Measurements from ENCODE around the gene PARVB.
A peak's percentile ranks its signal among the peaks of the same experiment; 100 is the strongest.

PARVB gene

DNA sequence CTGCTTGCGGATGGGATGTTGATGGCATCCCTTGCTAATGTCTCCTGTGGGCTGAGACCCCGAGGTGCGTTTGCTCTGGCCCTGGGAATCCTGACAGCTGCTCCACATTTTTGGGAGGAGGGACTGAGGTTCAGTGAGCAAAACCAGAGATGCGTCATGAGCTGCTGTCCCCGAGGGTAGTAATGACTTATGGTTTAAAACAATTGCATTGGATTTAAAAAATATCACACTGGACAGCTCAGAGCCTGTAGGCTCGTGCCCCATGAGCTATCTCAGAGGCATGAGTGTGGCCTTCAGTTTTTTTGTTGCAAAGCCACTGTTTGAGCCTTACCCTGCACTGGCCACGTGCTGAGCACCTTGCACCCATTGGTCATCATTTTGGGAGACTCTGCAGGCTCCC, 135.7 kb downstream of the PARVB start:
- no peak for DNase-seq (ENCODE audit: low read depth in 2 of 2)

DNA sequence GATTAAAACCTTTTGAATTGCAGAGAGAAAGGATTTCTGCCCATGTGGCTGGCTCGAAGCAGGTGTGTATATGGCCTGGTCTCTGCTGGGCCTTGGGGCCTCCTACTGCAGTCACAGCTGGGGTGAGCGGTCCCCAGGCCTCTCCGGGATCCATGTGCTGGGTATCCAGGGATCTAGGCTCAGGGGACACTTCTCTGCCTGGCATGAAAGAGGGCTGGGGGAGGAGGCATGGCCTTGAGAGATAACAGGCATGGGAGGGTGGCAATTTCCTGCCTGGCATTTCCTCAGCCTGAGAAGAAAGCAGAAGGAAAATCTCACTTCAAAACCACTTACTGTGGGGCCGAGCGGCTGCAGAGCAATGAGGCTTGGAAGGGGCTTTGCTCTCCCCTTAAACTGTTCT, 136.3 kb downstream of the PARVB start:
- no peak for DNase-seq (ENCODE audit: low read depth in 2 of 2)

- DNase-seq (ENCODE audit: low read depth in 2 of 2): no peak
Measured at GRCh38 chr22:44161673-44162072, 137.6 kb downstream of the PARVB start.

- DNase-seq (ENCODE audit: low read depth in 2 of 2): no peak
Measured at GRCh38 chr22:44162960-44163359, 138.9 kb downstream of the PARVB start.

DNA sequence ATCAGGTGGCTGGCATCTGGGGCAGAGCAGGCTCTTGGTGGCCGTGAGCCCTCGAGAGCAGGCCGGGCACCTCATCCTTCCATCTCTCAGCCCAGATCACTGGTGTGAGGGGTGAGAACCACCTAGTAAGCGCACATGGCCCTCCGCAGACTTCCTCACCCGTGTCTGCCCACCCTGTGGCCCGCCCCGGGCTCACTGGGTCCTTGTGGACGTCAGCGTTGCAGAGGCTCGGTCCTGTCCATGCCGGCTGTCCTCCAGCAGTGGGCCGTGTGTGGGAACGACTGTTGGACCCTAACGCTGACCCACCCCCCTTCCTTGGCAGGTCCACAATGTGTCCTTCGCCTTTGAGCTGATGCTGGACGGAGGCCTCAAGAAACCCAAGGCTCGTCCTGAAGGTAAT, 139.4 kb downstream of the PARVB start:
- DNase-seq (ENCODE audit: low read depth in 2 of 2): no peak

DNA sequence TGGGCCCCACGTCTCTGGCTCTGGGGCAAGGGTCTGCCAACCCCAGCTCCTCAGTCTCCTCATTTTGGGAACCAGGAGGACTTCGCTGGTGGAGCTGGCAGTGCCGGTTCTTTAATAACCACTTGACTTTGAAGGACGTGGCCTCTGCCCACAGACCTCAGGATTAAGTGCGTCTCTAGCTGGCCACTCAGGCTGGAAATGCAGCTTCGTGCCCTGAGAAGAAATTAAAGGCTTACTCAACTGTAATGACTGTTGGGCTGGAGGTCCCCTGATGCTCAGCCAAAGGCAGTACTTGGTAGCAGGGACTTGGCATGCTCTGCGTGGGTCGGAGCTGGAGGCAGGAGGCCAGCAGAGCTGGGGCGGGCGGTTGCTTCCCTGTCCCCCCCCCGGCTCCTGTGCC, 139.9 kb downstream of the PARVB start:
- DNase-seq (ENCODE audit: low read depth in 2 of 2): no peak

DNA sequence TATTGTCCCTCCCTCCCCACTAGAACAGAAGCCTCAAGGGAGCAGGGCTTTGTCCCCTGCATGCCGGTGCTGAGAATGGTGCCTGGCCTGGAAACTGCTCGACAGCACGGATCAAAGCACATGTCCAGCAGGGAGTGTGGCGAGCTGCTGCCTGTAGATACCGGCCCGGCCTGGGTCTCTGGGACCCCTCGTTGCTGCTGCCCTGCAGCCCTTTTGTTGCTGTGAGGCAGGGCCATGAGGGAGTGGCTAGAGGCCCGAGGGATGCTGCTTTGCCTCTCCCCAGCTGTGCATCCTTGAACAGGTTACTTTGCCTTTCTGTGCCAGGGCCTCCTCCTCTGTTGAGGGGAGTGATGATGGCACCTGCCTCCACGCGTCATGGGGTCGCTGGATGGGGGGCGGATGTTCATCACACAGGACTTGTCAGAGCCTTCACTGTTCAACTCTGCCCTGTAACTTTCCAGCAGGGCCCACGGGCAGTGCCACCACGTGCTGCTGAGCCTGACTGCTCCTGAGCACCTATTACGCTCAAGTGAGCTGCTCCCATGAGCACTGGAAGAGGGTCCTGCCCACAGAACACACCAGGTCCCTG, 141.3 kb downstream of the PARVB start:
- no peak for DNase-seq (ENCODE audit: low read depth in 2 of 2)

GRCh38 chr22:44166498-44167276, 142.6 kb downstream of the PARVB start:
- DNase-seq (ENCODE audit: low read depth in 2 of 2): no peak

DNA sequence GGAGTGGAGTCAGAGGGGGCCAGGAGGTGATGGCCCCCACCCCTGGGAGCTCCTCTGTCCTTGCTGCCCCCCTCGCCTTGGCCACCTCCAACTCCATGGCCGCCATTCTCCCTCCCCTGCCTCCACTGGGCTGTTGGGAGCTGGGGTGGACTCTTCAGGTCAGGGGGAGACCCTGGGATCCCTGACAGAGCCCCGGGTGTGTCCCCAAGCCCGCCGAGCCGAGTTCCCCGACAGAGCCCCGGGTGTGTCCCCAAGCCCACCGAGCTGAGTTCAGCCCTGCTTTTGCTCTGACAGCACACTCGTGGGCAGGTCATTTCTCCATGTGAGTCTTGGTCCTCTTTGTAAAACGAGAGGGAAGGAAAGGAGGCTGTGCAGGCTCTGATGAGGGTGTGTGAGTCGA, 143.4 kb downstream of the PARVB start:
- no peak for DNase-seq (ENCODE audit: low read depth in 2 of 2)

GRCh38 chr22:44168206-44168605, 144.1 kb downstream of the PARVB start:
- DNase-seq (ENCODE audit: low read depth in 2 of 2): no peak

- DNase-seq (ENCODE audit: low read depth in 2 of 2): no peak
Measured at GRCh38 chr22:44170470-44170869, 146.4 kb downstream of the PARVB start.

GRCh38 chr22:44171561-44171960, 147.5 kb downstream of the PARVB start:
- DNase-seq (ENCODE audit: low read depth in 2 of 2): no peak

DNA sequence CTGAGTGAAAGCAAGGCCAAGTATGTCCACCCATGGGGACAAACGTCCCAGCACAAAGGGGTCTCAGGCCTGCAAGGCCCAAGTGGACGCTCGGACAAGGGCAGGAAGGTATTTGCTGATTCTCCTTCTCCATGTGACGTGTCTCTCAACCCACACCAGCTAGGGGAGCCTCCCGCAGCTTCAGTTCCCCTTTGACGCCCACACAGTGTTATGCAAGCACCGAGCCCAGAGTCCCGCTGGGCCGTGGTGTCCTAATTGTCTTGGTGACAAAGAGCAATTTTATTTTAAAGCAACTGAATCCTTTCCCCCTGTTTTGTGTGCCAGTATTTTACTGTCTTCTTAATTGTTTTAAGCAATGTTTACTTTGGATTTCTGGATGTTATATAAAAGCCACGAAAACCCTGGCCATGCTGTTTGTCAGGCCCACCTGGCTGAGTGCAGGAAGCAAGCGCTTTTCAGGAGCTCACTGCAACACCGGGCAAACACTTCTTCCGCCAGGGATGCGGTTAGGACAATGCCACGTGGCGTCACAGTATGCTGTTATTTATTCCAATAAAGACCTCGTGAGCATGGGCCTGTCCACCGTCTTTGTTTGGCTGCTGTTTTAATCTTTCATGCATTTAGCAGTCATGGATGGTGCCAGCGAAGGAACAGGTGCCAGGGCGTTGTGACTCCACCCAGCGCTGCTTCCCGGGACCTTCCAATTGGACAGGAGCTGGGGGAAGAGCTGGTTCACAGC, 148.4 kb downstream of the PARVB start:
- no peak for DNase-seq (ENCODE audit: low read depth in 2 of 2)

DNA sequence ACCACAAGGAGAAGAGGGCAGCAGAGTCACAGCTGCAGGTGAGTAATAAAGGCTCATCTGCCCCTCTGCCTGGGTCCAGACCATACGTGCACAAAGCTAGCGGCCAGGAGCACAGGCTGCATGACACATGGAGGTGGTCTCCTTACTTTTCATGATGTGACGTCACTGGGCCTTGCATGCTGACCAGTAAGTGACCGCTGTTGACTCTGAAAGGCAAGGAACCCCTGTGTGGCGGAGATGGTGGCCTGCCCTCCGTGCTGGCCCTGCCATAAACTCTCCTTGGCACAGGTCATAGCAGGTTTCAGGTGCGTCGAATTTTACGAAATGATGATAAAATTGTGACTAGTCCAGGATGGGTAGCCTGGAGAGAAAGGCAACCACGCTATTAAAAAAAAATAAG, 149.1 kb downstream of the PARVB start:
- DNase-seq (ENCODE audit: low read depth in 2 of 2): no peak

- DNase-seq (ENCODE audit: low read depth in 2 of 2): no peak
Measured at GRCh38 chr22:44175676-44176075, 151.6 kb downstream of the PARVB start.

GRCh38 chr22:44179196-44179988, 155.3 kb downstream of the PARVB start:
- DNase-seq (ENCODE audit: low read depth in 2 of 2): no peak

- DNase-seq (ENCODE audit: low read depth in 2 of 2): no peak
Measured at GRCh38 chr22:44179989-44180705, 156.0 kb downstream of the PARVB start.

GRCh38 chr22:44180706-44181032, 156.6 kb downstream of the PARVB start, which contains the start of gene PARVG:
TSS of gene PARVG (plus strand) at chr22:44180925. CDS start at chr22:44183330, 2,405 bp downstream.
- DNase-seq (ENCODE audit: low read depth in 2 of 2): peak in 1 of 2 donors; percentile 18

GRCh38 chr22:44181033-44181911, 157.2 kb downstream of the PARVB start:
- DNase-seq (ENCODE audit: low read depth in 2 of 2): peak; percentile 41 to 51

DNA sequence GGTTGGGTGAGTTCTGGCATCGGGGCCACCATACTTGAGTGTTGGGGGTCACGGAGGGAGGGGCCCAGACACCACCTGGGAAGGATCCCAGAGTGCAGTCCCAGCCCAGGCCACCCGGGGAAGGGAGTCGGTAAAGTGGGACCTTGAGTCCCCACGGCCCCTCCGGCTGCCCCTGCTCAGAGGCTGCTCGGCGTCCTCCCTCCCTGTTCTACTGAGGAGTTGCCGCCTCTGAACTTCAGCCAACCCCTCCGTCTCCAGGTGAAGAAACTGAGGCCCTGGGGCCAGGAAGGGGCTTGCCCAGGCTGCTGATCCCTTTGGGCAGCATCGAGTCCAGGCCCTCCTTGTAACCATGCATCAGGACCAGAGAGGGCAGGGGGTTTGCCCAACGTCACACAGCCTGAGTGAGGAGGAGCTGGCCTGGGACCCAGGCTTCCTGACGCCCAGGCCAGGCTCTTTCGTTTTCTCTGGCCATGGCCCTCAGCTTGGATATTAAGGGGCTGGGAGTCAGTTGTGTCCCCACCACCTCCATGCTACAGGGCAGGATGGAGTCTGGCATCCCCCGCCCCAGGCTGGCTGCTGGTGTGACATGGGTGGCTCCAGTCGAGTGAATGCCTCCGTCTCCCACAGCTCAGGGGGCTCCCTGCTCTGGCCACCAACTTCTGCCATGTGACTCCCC, 157.9 kb downstream of the PARVB start:
- DNase-seq (ENCODE audit: low read depth in 2 of 2): peak in 1 of 2 donors; percentile 19

Data from activated CD4-positive, alpha-beta T cell treated with anti-CD3 and anti-CD28 coated beads for 24 hours (primary cell).